Spleen (tissue), 7 donors: Measurements from ENCODE around the gene TERC.

Experiments
- POLR2A ChIP-seq, 3 donors: fragments of 450-650 bp; IDR thresholded peaks; one replicate each; pipeline ENCODE4 v1.5.1; 2017; ENCODE audit warnings: antibody characterized with exemption in 3 of 3, mild to moderate bottlenecking in 1 of 3
- POLR2AphosphoS5 ChIP-seq, 3 donors: sonication (generic); formaldehyde crosslinking; IDR thresholded peaks; one replicate each; pipeline ENCODE4 v1.5.1; 2017; ENCODE audit warnings: antibody characterized with exemption in 3 of 3
- TF ChIP-seq, protein P1 (sequence below), 11 experiments: fragments of 200-600 bp in 7 of 11; fragments of 450-650 bp in 4 of 11; sonication (generic) in 4 of 11; IDR thresholded peaks in 8 of 11; conservative IDR thresholded peaks in 3 of 11; 1 replicate in 7 of 11; 2 replicates in 4 of 11; pipeline versions ENCODE4 v1.4.0 to v1.8.0; 2016 to 2021; ENCODE audit warnings: antibody characterized with exemption in 11 of 11, inconsistent platforms in 4 of 11, mild to moderate bottlenecking in 1 of 11
- donor health status: DM: no; HTN: no; CAD: no; lungs with moderate emphysema.
- donor health status: DM: no; HTN: no; CAD: no.
- donor health status: DM: no; HTN: no; CAD: no.

DNA sequence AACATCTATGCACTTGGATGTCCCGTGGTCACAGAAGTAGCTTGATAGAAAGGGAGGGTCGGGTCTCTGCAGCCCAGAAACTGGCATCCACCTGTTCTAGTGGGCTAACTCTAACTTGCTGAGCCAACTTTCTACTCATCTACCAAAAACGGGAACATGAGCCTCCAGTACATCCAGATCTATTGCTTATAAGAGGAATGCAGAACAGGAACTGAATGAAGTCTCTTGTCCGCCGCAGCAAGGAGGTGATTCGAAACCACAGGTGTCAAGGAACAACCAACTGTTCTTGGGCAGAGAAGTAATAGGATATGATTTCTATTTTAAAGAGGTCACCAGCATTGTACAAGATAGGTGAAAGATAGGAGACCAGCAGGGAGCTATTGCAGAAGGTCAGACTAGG lies 17.9 kb downstream of the TERC start:
- no peak for TF ChIP-seq POLR2AphosphoS5 (IDR thresholded peaks at IDR 0.05)
- TF ChIP-seq, protein P1, sequence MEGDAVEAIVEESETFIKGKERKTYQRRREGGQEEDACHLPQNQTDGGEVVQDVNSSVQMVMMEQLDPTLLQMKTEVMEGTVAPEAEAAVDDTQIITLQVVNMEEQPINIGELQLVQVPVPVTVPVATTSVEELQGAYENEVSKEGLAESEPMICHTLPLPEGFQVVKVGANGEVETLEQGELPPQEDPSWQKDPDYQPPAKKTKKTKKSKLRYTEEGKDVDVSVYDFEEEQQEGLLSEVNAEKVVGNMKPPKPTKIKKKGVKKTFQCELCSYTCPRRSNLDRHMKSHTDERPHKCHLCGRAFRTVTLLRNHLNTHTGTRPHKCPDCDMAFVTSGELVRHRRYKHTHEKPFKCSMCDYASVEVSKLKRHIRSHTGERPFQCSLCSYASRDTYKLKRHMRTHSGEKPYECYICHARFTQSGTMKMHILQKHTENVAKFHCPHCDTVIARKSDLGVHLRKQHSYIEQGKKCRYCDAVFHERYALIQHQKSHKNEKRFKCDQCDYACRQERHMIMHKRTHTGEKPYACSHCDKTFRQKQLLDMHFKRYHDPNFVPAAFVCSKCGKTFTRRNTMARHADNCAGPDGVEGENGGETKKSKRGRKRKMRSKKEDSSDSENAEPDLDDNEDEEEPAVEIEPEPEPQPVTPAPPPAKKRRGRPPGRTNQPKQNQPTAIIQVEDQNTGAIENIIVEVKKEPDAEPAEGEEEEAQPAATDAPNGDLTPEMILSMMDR (IDR thresholded peaks at IDR 0.05 in 8 of 11, conservative IDR thresholded peaks at IDR 0.05 in 3 of 11): no peak
- TF ChIP-seq POLR2A (IDR thresholded peaks at IDR 0.05): no peak
